ENCODE measurements around the gene RAB10. TPM values are rescaled to one million over a fixed set of nuclear protein-coding genes. Genes with fewer than 3 reads are reported as not detected.

The RAB10 gene
- total and polyA plus RNA-seq, 2 of the 13 experiments (the other 11 are each of a cell fraction or from before 2014, with no cell fraction given): 48.2 to 120 TPM

- no peak for TF ChIP-seq ARHGAP35 (CRISPR knock-in tag; IDR thresholded peaks at IDR 0.05; ENCODE audit: borderline replicate concordance)
- no peak for TF ChIP-seq GABPB1 (CRISPR knock-in tag; IDR thresholded peaks at IDR 0.05)
- peak; percentile 89 to 93 for TF ChIP-seq MAFK (conservative IDR thresholded peaks at IDR 0.05 in 1 of 2, IDR thresholded peaks at IDR 0.05 in 1 of 2; ENCODE audit: low read length in 2 of 2)
- 0 out of 2 replicates have a peak, but pooled peaks have one; percentile 39 for TF ChIP-seq RXRB (CRISPR knock-in tag; IDR thresholded peaks at IDR 0.05; ENCODE audit: borderline replicate concordance)
- no peak for TF ChIP-seq ZNF468 (CRISPR knock-in tag; IDR thresholded peaks at IDR 0.05)
- TF ChIP-seq FOXO1 (CRISPR knock-in tag; IDR thresholded peaks at IDR 0.05): no peak; the same call in 1 of the 2 replicates
- peak; percentile 81; the same call in 1 of the 2 replicates for TF ChIP-seq ZNF337 (CRISPR knock-in tag; IDR thresholded peaks at IDR 0.05; ENCODE audit: borderline replicate concordance, low read depth)
- no peak for TF ChIP-seq ZNF354B (CRISPR knock-in tag; IDR thresholded peaks at IDR 0.05)
- TF ChIP-seq MLLT10 (CRISPR knock-in tag; IDR thresholded peaks at IDR 0.05): no peak
- TF ChIP-seq ZNF724P (CRISPR knock-in tag; IDR thresholded peaks at IDR 0.05; ENCODE audit: borderline replicate concordance): no peak
- no peak for TF ChIP-seq ZNF501 (CRISPR knock-in tag; IDR thresholded peaks at IDR 0.05)
- peak; percentile 76 for TF ChIP-seq XRCC5 (optimal IDR thresholded peaks at IDR 0.05; ENCODE audit: low read length)
- 0 out of 2 replicates have a peak, but pooled peaks have one; percentile 9 for TF ChIP-seq CEBPB (IDR thresholded peaks at IDR 0.05; ENCODE audit: borderline replicate concordance, low read depth, low read length)
- no peak for TF ChIP-seq PRDM10 (CRISPR knock-in tag; IDR thresholded peaks at IDR 0.05; ENCODE audit: low read depth)
- no peak for TF ChIP-seq CAMTA2 (CRISPR knock-in tag; IDR thresholded peaks at IDR 0.05; ENCODE audit: borderline replicate concordance)
- TF ChIP-seq ZNF792 (CRISPR knock-in tag; IDR thresholded peaks at IDR 0.05): no peak
- no peak for TF ChIP-seq PITX1 (CRISPR knock-in tag; IDR thresholded peaks at IDR 0.05)
- 0 out of 2 replicates have a peak, but pooled peaks have one; percentile 48 for TF ChIP-seq ZNF230 (CRISPR knock-in tag; IDR thresholded peaks at IDR 0.05)
- TF ChIP-seq, protein P1, sequence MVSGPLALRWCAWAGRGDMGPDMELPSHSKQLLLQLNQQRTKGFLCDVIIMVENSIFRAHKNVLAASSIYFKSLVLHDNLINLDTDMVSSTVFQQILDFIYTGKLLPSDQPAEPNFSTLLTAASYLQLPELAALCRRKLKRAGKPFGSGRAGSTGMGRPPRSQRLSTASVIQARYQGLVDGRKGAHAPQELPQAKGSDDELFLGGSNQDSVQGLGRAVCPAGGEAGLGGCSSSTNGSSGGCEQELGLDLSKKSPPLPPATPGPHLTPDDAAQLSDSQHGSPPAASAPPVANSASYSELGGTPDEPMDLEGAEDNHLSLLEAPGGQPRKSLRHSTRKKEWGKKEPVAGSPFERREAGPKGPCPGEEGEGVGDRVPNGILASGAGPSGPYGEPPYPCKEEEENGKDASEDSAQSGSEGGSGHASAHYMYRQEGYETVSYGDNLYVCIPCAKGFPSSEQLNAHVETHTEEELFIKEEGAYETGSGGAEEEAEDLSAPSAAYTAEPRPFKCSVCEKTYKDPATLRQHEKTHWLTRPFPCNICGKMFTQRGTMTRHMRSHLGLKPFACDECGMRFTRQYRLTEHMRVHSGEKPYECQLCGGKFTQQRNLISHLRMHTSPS (CRISPR knock-in tag; IDR thresholded peaks at IDR 0.05; ENCODE audit: low read depth): 0 out of 2 replicates have a peak, but pooled peaks have one; percentile 62
- no peak for TF ChIP-seq ZNF75D (CRISPR knock-in tag; IDR thresholded peaks at IDR 0.05; ENCODE audit: borderline replicate concordance)
- TF ChIP-seq ATRX (CRISPR knock-in tag; IDR thresholded peaks at IDR 0.05; ENCODE audit: borderline replicate concordance): no peak
- TF ChIP-seq ATF5 (CRISPR knock-in tag; IDR thresholded peaks at IDR 0.05; ENCODE audit: low read depth): 0 out of 2 replicates have a peak, but pooled peaks have one; percentile 31
- no peak for TF ChIP-seq ZNF737 (CRISPR knock-in tag; IDR thresholded peaks at IDR 0.05; ENCODE audit: borderline replicate concordance)
- TF ChIP-seq RFX3 (CRISPR knock-in tag; IDR thresholded peaks at IDR 0.05): no peak
Measured at GRCh38 chr2:26011990-26012856, 21.7 kb upstream of the RAB10 start (continued).

Data from HepG2 (cell line).